NCI-H510A treated with DMSO at 0.1 percent for 48 hours (cell line): ENCODE data around the gene DENND1A.

ENCODE experiments used
- DNase-seq: peaks from one replicate; lab custom pipeline; 2025; lab: John Stamatoyannopoulos, UW

DENND1A gene

GRCh38 chr9:123353984-123354591 is 575.8 kb downstream of the DENND1A start:
- peak; percentile 71 for DNase-seq

DNA sequence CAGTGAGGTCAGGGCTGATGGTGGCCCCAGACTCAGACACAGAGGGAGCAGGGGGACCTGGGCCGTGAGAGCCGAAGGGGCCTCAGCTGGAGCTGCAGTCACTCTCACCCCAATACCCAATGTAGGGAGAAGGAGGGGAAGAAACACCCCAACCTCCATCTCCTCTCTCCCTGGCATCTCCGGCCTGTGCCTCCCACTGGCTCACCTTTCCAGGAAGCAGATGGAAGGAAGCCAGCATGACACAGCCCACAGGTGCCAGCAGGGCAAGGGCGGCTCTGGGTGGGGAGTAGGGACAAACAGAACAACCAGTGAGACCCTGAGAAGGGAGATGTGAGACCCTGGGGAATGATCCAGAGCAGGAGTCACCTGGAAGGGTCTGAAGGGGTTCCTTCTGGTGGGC is 576.9 kb downstream of the DENND1A start:
- DNase-seq, result no peak

DNA sequence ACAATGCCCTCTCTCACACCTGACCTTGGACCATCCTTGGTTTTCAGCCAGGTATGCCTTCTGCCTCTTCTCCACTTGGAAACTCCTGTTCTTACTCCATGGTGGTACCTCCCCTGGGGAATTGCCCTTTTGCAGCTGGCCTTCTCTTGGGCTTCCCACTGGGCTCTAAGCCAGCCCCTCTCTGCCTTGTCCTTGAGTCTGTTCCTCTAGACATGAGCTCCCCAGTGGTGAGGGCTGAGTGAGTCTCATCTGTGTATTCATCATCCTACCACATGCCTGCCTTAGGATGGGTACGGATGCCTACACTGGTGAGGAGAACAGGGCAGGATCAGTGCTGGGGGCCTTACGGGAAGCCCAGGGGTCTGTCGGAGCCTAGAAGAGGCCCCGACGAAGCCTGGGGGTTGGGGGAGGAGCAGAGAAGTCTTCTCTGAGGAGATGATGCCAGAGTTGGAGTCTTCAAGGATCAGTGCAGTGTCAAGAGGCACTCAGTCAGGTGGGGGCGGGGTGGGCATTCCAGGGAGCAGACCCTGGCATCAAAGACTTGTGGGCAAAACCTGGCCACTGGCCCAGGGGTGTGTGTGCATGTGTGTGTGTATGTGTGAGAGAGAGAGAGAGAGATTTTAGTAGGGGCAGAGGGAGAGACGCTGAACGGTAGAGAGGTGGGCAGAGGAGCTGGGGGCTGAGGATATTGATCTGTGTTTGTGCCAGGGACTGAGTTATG is 579.2 kb downstream of the DENND1A start:
- no peak for DNase-seq

DNA sequence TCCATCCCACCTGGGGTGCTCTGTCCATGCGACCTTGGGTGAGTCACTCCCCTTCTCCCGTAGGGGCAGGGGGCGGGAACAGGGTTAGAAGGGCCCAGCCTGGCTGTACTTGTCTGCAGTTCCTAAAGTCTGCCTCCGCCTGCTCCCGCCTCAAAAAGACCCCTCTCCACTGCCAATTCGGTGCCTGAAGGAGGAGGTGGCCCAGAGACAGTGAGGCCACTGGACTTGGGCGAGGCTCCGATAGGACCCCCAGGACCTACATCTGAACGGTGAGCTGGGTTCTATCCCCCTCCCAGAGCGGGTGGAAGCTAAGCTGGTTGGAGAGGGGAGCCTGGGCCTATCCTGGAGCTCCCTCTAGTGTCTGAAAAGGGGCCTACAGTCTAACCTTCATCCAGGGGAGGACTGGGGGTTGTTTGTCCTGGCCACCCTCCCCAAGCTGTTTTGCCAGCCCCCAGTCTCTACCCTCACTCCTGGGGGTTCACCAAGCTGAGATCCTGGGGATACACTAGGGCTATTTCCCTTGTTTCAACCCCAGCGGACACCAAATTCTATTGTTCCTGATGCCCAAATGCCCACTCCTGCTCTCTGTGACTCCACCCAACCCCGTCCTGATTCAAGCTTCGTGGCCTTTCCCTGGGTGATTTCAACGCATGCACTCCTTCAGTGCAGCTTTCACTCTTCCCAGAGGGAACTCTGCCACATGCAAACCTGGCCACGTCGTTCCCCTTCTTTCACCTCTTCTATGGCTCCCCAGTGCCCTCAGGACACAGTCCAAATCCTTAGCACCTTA is 580.0 kb downstream of the DENND1A start:
- peak; percentile 58 for DNase-seq

- no peak for DNase-seq
These were observed 580.9 kb downstream of the DENND1A start for GRCh38 chr9:123349033-123349432.

DNA sequence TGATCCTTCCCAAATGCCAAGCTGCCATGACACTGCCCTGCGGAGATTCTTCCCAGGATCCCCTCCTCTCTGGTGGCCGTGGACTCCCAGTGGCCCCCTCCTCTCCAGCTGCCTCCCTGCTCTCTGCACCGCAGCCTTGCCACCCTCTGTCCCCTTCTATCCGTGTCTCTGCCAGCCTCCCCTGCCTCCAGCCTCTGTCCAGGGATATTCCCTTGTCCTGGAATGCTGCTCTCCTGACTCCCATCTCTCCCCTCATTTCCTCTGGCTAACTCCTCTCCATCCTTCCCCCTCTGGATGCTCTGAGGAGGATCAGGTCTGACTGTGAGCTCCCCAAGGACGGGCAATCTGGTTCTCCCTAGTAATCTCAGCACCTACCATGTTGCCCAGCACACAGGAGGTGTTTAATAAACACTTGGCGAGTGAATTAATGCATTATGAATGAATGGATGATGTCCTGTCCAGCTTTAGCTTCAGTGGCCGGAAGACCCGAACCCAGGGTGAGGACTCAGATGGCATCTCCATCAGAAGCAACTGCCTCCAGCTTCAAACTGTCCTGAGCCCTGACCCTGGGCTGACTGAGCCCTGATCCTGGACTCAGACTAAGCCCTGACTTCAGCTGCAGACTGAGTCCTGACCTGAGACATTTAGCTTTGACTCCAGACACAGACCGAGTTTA is 581.5 kb downstream of the DENND1A start:
- no peak for DNase-seq

DNA sequence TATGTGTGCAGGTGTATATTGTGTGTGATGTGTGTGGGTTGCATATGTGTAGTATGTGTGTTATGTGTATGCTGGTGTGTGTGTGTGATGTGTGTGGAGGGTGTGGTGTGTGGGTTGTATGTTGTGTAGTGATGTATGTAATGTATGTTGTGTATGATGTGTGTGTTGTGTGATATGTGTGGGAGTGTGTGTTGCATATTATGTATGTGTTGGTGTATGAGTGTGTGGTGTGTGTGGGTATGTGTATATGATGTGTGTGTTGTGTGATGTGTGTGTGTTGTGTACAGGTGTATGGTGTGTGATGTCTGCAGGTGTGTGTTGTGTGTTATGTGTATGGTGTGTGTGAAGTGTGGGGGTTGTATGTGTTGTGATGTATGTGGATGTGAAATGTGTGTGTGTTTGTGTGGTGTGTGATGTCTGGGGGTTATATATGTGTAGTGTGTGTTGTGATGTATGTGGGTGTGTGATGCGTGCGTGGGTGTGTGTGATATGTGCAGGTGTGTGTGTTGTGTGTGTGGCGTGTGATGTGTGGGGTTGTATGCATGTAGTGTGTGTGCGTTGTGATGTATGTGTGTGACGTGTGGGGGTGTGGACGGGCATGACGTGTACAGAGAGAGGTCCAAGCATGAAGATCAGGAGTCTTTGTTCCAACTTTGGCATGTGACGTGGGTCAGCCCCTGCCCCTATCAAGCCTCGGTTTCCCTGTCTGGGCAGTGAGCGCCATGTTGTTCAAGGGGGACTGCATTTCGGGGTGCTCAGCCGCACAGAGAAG is 582.5 kb downstream of the DENND1A start:
- DNase-seq, result no peak

GRCh38 chr9:123346826-123347225 is 583.1 kb downstream of the DENND1A start:
- no peak for DNase-seq

GRCh38 chr9:123346026-123346425 is 583.9 kb downstream of the DENND1A start:
- no peak for DNase-seq

DNA sequence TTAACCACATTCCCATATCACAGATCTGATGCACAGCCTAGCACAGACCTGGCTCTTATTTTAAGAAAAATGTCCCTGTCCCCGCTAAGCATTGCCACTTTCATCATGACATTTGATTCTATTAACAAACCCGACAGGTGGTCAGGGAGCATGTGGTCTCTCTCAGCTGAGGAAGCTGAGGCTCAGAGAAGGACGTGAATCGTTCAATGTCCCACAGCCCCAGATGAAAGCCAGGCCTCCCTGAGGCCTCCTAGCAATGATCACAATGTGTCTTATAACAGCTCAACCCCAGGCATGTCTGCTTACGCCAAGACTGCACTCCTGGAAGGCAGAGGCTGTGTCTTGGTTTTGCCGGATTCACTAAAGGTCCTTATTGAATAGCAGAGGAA is 584.4 kb downstream of the DENND1A start:
- DNase-seq, result no peak

GRCh38 chr9:123344192-123344949 is 585.6 kb downstream of the DENND1A start:
- DNase-seq, result no peak

DNA sequence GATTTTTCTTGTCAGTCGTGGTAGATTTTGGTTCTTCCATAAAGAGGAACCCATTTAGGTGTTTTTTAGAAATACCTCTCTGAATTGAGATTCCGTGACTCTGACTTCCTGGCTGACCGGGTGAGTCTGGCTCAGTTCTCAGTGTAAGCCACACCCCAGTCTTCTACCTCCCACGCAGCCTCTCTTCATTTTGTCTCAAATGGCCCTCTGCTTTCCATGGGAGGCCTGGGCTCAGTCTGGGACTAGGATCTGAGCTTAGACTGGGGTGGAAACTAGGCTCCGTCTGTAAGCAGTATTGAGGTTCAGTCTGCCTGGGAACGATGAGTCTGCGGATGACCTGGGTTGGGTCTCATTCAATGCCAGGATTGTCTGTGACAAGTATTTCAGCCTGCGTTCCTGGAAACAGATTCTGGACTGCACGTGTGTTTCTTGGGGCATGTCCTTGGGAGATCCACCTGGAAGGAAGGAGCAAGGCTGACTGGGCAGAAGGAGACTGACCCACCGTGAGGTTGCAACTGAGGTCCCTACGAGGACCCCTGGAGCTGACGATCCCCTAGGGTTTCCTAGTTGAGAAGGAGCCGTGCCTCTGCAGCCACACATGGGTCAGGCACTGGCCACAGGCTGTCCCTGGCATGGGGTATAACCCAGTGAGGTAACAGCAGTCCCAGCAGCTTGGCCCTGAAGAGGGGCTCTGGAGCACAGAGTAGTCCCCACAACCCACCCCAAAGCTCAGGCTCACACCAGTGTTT is 586.3 kb downstream of the DENND1A start:
- DNase-seq, result no peak

GRCh38 chr9:123342247-123342646 is 587.7 kb downstream of the DENND1A start:
- no peak for DNase-seq

GRCh38 chr9:123341816-123342215 is 588.1 kb downstream of the DENND1A start:
- no peak for DNase-seq

DNA sequence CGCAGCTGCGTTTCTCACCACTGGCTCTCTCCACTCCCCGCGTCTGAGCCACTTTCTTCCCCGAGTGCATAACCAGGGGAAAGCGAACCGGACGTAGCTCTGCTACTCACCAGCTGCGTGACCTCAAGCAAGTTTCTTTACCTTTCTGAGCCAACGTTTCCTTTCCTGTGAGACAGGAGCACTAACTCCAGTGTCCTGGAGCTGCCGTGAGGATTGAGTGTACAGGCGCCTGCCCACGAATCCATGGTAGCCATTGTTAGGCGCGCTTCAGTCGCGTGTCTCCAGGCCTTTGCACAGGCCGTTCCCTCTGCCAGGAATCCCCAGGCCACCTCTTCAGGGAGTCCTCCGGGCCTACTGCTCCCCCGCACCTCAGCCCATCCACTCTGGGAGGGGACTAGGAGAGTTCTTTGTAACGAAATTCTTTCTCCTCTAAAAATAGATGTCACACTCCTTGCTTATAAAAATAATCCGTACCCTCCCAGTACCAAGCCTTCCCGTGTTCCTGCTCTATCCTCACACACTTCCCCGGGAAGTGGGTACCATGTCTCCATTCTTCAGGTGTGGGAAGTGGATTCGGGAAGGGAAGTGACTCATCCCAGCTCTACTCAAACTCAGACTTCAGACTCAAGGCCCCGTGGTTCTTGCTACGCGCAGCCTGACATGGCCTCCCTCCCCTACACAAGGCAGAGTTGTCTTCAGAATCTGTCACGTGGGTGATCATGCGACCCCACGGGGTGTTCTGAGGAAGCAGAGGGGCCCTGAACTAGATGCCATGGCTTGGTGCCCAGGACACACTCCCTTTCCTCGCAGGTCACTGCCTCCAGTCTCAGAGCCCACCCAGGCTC is 590.0 kb downstream of the DENND1A start:
- DNase-seq, result no peak

- no peak for DNase-seq
These were observed 590.9 kb downstream of the DENND1A start for GRCh38 chr9:123338710-123339665.

GRCh38 chr9:123337971-123338370 is 592.0 kb downstream of the DENND1A start:
- no peak for DNase-seq

GRCh38 chr9:123336959-123337358 is 593.0 kb downstream of the DENND1A start:
- DNase-seq, result no peak
